Endothelial cell of umbilical vein (primary cell): ENCODE data around the gene PPM1E.

Source experiments
- EZH2 ChIP-seq: IDR thresholded peaks from 2 replicates; pipeline ENCODE4 v1.6.1; 2012; ENCODE audit warnings: borderline replicate concordance, low read depth, mild to moderate bottlenecking, moderate library complexity, low read length, inconsistent platforms; ENCODE audit not compliant: severe bottlenecking
- GATA2 ChIP-seq: IDR thresholded peaks from 2 replicates; pipeline ENCODE4 v1.7.0; 2011; ENCODE audit warnings: low read depth, mild to moderate bottlenecking, moderate library complexity, mixed read lengths, low read length; ENCODE audit not compliant: insufficient read length, insufficient read depth
- MYC ChIP-seq: IDR thresholded peaks from one replicate; pipeline ENCODE4 v1.6.1; 2011; ENCODE audit warnings: mild to moderate bottlenecking, low read depth, low read length
- POLR2A ChIP-seq: IDR thresholded peaks from 2 replicates; pipeline ENCODE4 v1.6.1; 2012; ENCODE audit warnings: low read depth, mild to moderate bottlenecking, control low read depth, low read length
- POLR2AphosphoS5 ChIP-seq: IDR thresholded peaks from 2 replicates; pipeline ENCODE4 v1.6.1; 2012; ENCODE audit warnings: low read depth, mild to moderate bottlenecking, control low read depth, low read length, moderate library complexity; ENCODE audit not compliant: insufficient read depth
- TF ChIP-seq, protein P1 (sequence below), 2 donors: IDR thresholded peaks; 1 replicate in 1 of 2; 2 replicates in 1 of 2; pipeline ENCODE4 v1.5.1; 2011; ENCODE audit warnings: low read length in 2 of 2, mild to moderate bottlenecking in 2 of 2, moderate library complexity in 2 of 2, control low read depth in 1 of 2, inconsistent platforms in 1 of 2, low read depth in 1 of 2; ENCODE audit not compliant: insufficient read depth in 1 of 2; ENCODE audit errors: extremely low read depth in 1 of 2
- TF ChIP-seq, protein P2 (sequence below): IDR thresholded peaks from 2 replicates; pipeline ENCODE4 v1.6.1; 2011; ENCODE audit not compliant: insufficient read depth, insufficient read length

DNA sequence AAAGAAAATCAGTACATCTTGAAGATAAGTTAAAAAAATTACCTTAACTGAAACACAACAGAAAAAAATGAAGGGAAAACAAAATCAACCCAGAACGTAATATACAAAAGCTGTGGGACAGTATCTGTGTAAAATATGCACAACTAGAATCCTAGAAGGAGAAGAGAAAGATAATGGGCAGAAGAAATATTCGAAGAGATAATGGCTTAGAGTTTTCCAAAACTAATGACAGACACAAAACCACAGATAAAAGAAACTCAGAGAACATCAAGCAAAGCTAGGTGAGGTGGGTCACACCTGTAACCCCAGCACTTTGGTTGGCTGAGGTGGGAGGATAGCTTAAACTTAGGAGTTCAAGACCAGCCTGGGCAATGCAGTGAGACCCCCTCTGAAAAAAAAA, 234.0 kb downstream of the PPM1E start:
- TF ChIP-seq EZH2 = no peak
- TF ChIP-seq POLR2AphosphoS5 = no peak
- TF ChIP-seq, protein P1, sequence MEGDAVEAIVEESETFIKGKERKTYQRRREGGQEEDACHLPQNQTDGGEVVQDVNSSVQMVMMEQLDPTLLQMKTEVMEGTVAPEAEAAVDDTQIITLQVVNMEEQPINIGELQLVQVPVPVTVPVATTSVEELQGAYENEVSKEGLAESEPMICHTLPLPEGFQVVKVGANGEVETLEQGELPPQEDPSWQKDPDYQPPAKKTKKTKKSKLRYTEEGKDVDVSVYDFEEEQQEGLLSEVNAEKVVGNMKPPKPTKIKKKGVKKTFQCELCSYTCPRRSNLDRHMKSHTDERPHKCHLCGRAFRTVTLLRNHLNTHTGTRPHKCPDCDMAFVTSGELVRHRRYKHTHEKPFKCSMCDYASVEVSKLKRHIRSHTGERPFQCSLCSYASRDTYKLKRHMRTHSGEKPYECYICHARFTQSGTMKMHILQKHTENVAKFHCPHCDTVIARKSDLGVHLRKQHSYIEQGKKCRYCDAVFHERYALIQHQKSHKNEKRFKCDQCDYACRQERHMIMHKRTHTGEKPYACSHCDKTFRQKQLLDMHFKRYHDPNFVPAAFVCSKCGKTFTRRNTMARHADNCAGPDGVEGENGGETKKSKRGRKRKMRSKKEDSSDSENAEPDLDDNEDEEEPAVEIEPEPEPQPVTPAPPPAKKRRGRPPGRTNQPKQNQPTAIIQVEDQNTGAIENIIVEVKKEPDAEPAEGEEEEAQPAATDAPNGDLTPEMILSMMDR (IDR thresholded peaks at IDR 0.05; ENCODE audit: extremely low read depth in 1 of 2, insufficient read depth in 1 of 2, low read depth in 1 of 2, low read length in 2 of 2) = no peak
- no peak for TF ChIP-seq POLR2A
- no peak for TF ChIP-seq GATA2
- TF ChIP-seq, protein P2, sequence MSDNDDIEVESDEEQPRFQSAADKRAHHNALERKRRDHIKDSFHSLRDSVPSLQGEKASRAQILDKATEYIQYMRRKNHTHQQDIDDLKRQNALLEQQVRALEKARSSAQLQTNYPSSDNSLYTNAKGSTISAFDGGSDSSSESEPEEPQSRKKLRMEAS = no peak
- no peak for TF ChIP-seq MYC
